GM08714 (cell line): ENCODE results near the gene CTNND2.

ENCODE experiments used
- H3K4me3 ChIP-seq: fragments of 200-500 bp; sonication (Bioruptor generic); 2 replicates; pipeline ENCODE4 v1.5.1; 2014; ENCODE audit warnings: mild to moderate bottlenecking, low read length, inconsistent platforms
- ZNF274 ChIP-seq: IDR thresholded peaks from 2 replicates; pipeline ENCODE4 v1.6.1; 2012; ENCODE audit warnings: mild to moderate bottlenecking, low read depth, low read length

The CTNND2 gene

GRCh38 chr5:11684607-11685006 is 219.6 kb downstream of the CTNND2 start:
- no peak overlapping the region for H3K4me3 ChIP-seq
- TF ChIP-seq ZNF274, result no peak

- H3K4me3 ChIP-seq, result no peak overlapping the region
- no peak for TF ChIP-seq ZNF274
Observed at GRCh38 chr5:11683666-11684065, 220.6 kb downstream of the CTNND2 start.

- no peak for TF ChIP-seq ZNF274
- H3K4me3 ChIP-seq, result no peak overlapping the region
Observed at GRCh38 chr5:11681796-11682195, 222.4 kb downstream of the CTNND2 start.

- no peak for TF ChIP-seq ZNF274
- no peak overlapping the region for H3K4me3 ChIP-seq
Observed at GRCh38 chr5:11679676-11680075, 224.6 kb downstream of the CTNND2 start.

- no peak for TF ChIP-seq ZNF274
Observed at GRCh38 chr5:11675184-11675583, 229.1 kb downstream of the CTNND2 start.

GRCh38 chr5:11672385-11673085 is 231.7 kb downstream of the CTNND2 start:
- TF ChIP-seq ZNF274, result no peak
- no peak overlapping the region for H3K4me3 ChIP-seq

More at GRCh38 chr5:11675184-11675583, 229.1 kb downstream of the CTNND2 start:
- H3K4me3 ChIP-seq, result no peak overlapping the region

- TF ChIP-seq ZNF274, result no peak
- H3K4me3 ChIP-seq, result no peak overlapping the region
Observed at GRCh38 chr5:11658376-11658775, 245.9 kb downstream of the CTNND2 start.

- no peak overlapping the region for H3K4me3 ChIP-seq
- TF ChIP-seq ZNF274, result no peak
Observed at GRCh38 chr5:11656916-11657315, 247.3 kb downstream of the CTNND2 start.

- no peak for TF ChIP-seq ZNF274
- H3K4me3 ChIP-seq, result no peak overlapping the region
Observed at GRCh38 chr5:11655681-11656080, 248.6 kb downstream of the CTNND2 start.

- H3K4me3 ChIP-seq, result no peak overlapping the region
Observed at GRCh38 chr5:11650936-11651335, 253.3 kb downstream of the CTNND2 start.

GRCh38 chr5:11646141-11646540 is 258.1 kb downstream of the CTNND2 start:
- no peak for TF ChIP-seq ZNF274
- H3K4me3 ChIP-seq, result no peak overlapping the region

More at GRCh38 chr5:11650936-11651335, 253.3 kb downstream of the CTNND2 start:
- no peak for TF ChIP-seq ZNF274

GRCh38 chr5:11642438-11642837 is 261.8 kb downstream of the CTNND2 start:
- no peak for TF ChIP-seq ZNF274
- H3K4me3 ChIP-seq, result no peak overlapping the region

- no peak overlapping the region for H3K4me3 ChIP-seq
- TF ChIP-seq ZNF274, result no peak
Observed at GRCh38 chr5:11640158-11640873, 263.9 kb downstream of the CTNND2 start.

GRCh38 chr5:11622785-11623184 is 281.5 kb downstream of the CTNND2 start:
- TF ChIP-seq ZNF274, result no peak
- no peak overlapping the region for H3K4me3 ChIP-seq

GRCh38 chr5:11620172-11620571 is 284.1 kb downstream of the CTNND2 start:
- no peak overlapping the region for H3K4me3 ChIP-seq
- TF ChIP-seq ZNF274, result no peak
